WTC11 (cell line): ENCODE results near the gene HDLBP.

ENCODE experiments used
- CBFB ChIP-seq: sonication (generic); formaldehyde crosslinking; IDR thresholded peaks from 2 replicates; pipeline ENCODE4 v1.8.1; 2022; ENCODE audit warnings: mild to moderate bottlenecking, low read depth, missing genetic modification reagents
- ETV6 ChIP-seq: sonication (generic); formaldehyde crosslinking; IDR thresholded peaks from 2 replicates; pipeline ENCODE4 v1.8.1; 2022; ENCODE audit warnings: mild to moderate bottlenecking, missing genetic modification reagents
- IRF2 ChIP-seq: sonication (generic); formaldehyde crosslinking; IDR thresholded peaks from 2 replicates; pipeline ENCODE4 v1.8.0; 2022; ENCODE audit warnings: low read depth, missing genetic modification reagents, borderline replicate concordance
- JUN ChIP-seq: sonication (generic); formaldehyde crosslinking; IDR thresholded peaks from 2 replicates; pipeline ENCODE4 v1.8.0; 2023; ENCODE audit warnings: mild to moderate bottlenecking, missing genetic modification reagents
- NR2C2 ChIP-seq: sonication (generic); formaldehyde crosslinking; IDR thresholded peaks from 2 replicates; pipeline ENCODE4 v1.8.0; 2022; ENCODE audit warnings: mild to moderate bottlenecking, missing genetic modification reagents
- RELA ChIP-seq: sonication (generic); formaldehyde crosslinking; IDR thresholded peaks from 2 replicates; pipeline ENCODE4 v1.8.1; 2022; ENCODE audit warnings: missing genetic modification reagents, mild to moderate bottlenecking, borderline replicate concordance
- SP1 ChIP-seq: sonication (generic); formaldehyde crosslinking; conservative IDR thresholded peaks from 2 replicates; pipeline ENCODE4 v1.8.1; 2022; ENCODE audit warnings: missing genetic modification reagents
- ZNF121 ChIP-seq: sonication (generic); formaldehyde crosslinking; IDR thresholded peaks from 2 replicates; pipeline ENCODE4 v1.8.0; 2023; ENCODE audit warnings: missing genetic modification reagents
- TF ChIP-seq, protein P1 (sequence below): fragments of 200-600 bp; IDR thresholded peaks from 2 replicates; pipeline ENCODE4 v1.8.0; 2022; ENCODE audit warnings: antibody characterized with exemption
- TF ChIP-seq, protein P2 (sequence below): sonication (generic); formaldehyde crosslinking; IDR thresholded peaks from 2 replicates; pipeline ENCODE4 v1.8.1; 2023; ENCODE audit warnings: mild to moderate bottlenecking, missing genetic modification reagents, moderate library complexity
- TF ChIP-seq, protein P3 (sequence below): sonication (generic); formaldehyde crosslinking; IDR thresholded peaks from 2 replicates; pipeline ENCODE4 v1.8.1; 2023; ENCODE audit warnings: mild to moderate bottlenecking, missing genetic modification reagents, moderate library complexity
- TF ChIP-seq, protein P4 (sequence below): sonication (generic); formaldehyde crosslinking; IDR thresholded peaks from 2 replicates; pipeline ENCODE4 v1.8.1; 2022; ENCODE audit warnings: low read depth, missing genetic modification reagents, borderline replicate concordance
- TF ChIP-seq, protein P5 (sequence below): sonication (generic); formaldehyde crosslinking; IDR thresholded peaks from 2 replicates; pipeline ENCODE4 v1.8.1; 2023; ENCODE audit warnings: mild to moderate bottlenecking, missing genetic modification reagents
- TF ChIP-seq, protein P6 (sequence below): sonication (generic); formaldehyde crosslinking; IDR thresholded peaks from 2 replicates; pipeline ENCODE4 v1.8.1; 2023; ENCODE audit warnings: mild to moderate bottlenecking, missing genetic modification reagents, borderline replicate concordance

DNA sequence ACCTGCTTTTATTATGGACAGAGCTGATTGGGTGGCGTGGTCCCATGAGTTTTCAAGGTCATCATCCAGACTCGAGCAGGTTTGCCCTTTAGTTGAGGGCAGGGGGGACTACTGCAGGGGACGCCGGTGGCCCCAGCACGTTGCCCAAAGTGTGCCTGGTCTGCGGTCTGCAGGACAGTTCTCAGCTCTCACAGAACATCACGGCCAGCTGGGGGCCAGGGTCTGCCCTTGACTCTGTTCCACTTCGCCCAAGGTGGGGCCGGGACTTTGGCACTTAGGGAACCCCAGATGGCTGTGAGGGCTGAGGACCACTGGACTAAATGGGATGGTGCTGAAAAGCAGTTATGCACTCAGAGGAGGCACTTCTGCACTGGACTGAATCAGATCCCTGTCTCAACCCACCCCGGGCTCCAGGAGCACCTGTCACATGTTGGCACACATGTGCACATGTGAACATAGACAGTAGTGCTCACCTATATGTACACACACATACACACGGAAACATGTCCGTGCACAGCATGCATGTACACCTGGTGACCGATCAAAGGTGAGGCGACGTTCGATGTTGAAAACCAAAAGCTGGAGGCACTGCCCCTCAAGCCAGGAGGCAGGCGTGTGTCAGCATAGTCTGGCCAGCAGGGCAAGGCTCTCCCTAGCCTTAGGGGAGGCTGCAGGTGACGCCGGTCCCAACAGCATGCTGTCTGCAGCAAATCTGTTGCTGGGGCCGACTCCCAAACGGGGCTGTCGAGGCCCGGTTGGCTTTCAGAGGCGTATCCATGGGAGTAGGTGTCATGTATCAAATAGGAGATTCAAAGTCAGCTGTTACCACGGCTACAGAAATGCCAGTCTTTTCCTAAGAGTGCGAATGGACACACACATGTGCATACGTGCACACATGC, 116.8 kb downstream of the HDLBP start:
- TF ChIP-seq ETV6 (CRISPR knock-in tag) (no peak), NR2C2 (CRISPR knock-in tag) (no peak), ZNF121 (no peak), RELA (CRISPR knock-in tag) (no peak), CBFB (CRISPR knock-in tag) (no peak), IRF2 (CRISPR knock-in tag) (no peak), JUN (CRISPR knock-in tag) (no peak), SP1 (CRISPR knock-in tag) (no peak)
- TF ChIP-seq, protein P1, sequence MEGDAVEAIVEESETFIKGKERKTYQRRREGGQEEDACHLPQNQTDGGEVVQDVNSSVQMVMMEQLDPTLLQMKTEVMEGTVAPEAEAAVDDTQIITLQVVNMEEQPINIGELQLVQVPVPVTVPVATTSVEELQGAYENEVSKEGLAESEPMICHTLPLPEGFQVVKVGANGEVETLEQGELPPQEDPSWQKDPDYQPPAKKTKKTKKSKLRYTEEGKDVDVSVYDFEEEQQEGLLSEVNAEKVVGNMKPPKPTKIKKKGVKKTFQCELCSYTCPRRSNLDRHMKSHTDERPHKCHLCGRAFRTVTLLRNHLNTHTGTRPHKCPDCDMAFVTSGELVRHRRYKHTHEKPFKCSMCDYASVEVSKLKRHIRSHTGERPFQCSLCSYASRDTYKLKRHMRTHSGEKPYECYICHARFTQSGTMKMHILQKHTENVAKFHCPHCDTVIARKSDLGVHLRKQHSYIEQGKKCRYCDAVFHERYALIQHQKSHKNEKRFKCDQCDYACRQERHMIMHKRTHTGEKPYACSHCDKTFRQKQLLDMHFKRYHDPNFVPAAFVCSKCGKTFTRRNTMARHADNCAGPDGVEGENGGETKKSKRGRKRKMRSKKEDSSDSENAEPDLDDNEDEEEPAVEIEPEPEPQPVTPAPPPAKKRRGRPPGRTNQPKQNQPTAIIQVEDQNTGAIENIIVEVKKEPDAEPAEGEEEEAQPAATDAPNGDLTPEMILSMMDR: no peak
- TF ChIP-seq, protein P2, sequence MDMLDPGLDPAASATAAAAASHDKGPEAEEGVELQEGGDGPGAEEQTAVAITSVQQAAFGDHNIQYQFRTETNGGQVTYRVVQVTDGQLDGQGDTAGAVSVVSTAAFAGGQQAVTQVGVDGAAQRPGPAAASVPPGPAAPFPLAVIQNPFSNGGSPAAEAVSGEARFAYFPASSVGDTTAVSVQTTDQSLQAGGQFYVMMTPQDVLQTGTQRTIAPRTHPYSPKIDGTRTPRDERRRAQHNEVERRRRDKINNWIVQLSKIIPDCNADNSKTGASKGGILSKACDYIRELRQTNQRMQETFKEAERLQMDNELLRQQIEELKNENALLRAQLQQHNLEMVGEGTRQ: no peak
- TF ChIP-seq, protein P3, sequence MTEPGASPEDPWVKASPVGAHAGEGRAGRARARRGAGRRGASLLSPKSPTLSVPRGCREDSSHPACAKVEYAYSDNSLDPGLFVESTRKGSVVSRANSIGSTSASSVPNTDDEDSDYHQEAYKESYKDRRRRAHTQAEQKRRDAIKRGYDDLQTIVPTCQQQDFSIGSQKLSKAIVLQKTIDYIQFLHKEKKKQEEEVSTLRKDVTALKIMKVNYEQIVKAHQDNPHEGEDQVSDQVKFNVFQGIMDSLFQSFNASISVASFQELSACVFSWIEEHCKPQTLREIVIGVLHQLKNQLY (CRISPR knock-in tag): no peak
- TF ChIP-seq, protein P4, sequence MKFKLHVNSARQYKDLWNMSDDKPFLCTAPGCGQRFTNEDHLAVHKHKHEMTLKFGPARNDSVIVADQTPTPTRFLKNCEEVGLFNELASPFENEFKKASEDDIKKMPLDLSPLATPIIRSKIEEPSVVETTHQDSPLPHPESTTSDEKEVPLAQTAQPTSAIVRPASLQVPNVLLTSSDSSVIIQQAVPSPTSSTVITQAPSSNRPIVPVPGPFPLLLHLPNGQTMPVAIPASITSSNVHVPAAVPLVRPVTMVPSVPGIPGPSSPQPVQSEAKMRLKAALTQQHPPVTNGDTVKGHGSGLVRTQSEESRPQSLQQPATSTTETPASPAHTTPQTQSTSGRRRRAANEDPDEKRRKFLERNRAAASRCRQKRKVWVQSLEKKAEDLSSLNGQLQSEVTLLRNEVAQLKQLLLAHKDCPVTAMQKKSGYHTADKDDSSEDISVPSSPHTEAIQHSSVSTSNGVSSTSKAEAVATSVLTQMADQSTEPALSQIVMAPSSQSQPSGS: no peak
- TF ChIP-seq, protein P5, sequence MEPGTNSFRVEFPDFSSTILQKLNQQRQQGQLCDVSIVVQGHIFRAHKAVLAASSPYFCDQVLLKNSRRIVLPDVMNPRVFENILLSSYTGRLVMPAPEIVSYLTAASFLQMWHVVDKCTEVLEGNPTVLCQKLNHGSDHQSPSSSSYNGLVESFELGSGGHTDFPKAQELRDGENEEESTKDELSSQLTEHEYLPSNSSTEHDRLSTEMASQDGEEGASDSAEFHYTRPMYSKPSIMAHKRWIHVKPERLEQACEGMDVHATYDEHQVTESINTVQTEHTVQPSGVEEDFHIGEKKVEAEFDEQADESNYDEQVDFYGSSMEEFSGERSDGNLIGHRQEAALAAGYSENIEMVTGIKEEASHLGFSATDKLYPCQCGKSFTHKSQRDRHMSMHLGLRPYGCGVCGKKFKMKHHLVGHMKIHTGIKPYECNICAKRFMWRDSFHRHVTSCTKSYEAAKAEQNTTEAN (CRISPR knock-in tag): no peak
- TF ChIP-seq, protein P6, sequence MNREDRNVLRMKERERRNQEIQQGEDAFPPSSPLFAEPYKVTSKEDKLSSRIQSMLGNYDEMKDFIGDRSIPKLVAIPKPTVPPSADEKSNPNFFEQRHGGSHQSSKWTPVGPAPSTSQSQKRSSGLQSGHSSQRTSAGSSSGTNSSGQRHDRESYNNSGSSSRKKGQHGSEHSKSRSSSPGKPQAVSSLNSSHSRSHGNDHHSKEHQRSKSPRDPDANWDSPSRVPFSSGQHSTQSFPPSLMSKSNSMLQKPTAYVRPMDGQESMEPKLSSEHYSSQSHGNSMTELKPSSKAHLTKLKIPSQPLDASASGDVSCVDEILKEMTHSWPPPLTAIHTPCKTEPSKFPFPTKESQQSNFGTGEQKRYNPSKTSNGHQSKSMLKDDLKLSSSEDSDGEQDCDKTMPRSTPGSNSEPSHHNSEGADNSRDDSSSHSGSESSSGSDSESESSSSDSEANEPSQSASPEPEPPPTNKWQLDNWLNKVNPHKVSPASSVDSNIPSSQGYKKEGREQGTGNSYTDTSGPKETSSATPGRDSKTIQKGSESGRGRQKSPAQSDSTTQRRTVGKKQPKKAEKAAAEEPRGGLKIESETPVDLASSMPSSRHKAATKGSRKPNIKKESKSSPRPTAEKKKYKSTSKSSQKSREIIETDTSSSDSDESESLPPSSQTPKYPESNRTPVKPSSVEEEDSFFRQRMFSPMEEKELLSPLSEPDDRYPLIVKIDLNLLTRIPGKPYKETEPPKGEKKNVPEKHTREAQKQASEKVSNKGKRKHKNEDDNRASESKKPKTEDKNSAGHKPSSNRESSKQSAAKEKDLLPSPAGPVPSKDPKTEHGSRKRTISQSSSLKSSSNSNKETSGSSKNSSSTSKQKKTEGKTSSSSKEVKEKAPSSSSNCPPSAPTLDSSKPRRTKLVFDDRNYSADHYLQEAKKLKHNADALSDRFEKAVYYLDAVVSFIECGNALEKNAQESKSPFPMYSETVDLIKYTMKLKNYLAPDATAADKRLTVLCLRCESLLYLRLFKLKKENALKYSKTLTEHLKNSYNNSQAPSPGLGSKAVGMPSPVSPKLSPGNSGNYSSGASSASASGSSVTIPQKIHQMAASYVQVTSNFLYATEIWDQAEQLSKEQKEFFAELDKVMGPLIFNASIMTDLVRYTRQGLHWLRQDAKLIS (CRISPR knock-in tag): no peak
